SK-N-SH (cell line): ENCODE results near the gene LHX4.

ENCODE experiments used
- CHD2 ChIP-seq: fragments of 150-350 bp; IDR thresholded peaks from 2 replicates; pipeline ENCODE4 v1.6.1; 2018; ENCODE audit warnings: low read length; ENCODE audit not compliant: partially characterized antibody
- CTCF ChIP-seq: fragments of 200-600 bp; sonication (generic); IDR thresholded peaks from 2 replicates; pipeline ENCODE4 v1.6.1; 2017; ENCODE audit warnings: antibody characterized with exemption, mild to moderate bottlenecking, moderate library complexity
- GABPA ChIP-seq: IDR thresholded peaks from 2 replicates; pipeline ENCODE4 v1.4.0; 2012; ENCODE audit warnings: low read depth, mild to moderate bottlenecking
- GATA2 ChIP-seq: sonication (generic); formaldehyde crosslinking; IDR thresholded peaks from 2 replicates; pipeline ENCODE4 v1.5.0; 2020; ENCODE audit warnings: mild to moderate bottlenecking, missing genetic modification reagents
- IRF3 ChIP-seq: fragments of 150-350 bp; IDR thresholded peaks from 2 replicates; pipeline ENCODE4 v1.6.1; 2016; ENCODE audit warnings: mild to moderate bottlenecking, low read depth, low read length
- MAX ChIP-seq: IDR thresholded peaks from 2 replicates; pipeline ENCODE4 v1.4.0; 2012; ENCODE audit warnings: low read depth
- MEF2A ChIP-seq: IDR thresholded peaks from 2 replicates; pipeline ENCODE4 v1.4.0; 2012; ENCODE audit warnings: low read depth, borderline replicate concordance
- PBX3 ChIP-seq: IDR thresholded peaks from 2 replicates; pipeline ENCODE4; 2012
- POLR2AphosphoS5 ChIP-seq: IDR thresholded peaks from 2 replicates; pipeline ENCODE4 v1.6.1; 2012; ENCODE audit warnings: low read depth, low read length
- RAD21 ChIP-seq: IDR thresholded peaks from 2 replicates; pipeline ENCODE4 v1.6.1; 2012; ENCODE audit warnings: mild to moderate bottlenecking, low read length
- TCF12 ChIP-seq: IDR thresholded peaks from 2 replicates; pipeline ENCODE4 v1.4.0; 2012
- YY1 ChIP-seq: IDR thresholded peaks from 2 replicates; pipeline ENCODE4 v1.4.0; 2012; ENCODE audit warnings: low read depth, mild to moderate bottlenecking

GRCh38 chr1:180238675-180239074, 8.6 kb downstream of the LHX4 start:
- TF ChIP-seq CTCF (no peak), GABPA (no peak), YY1 (no peak), MEF2A (no peak), POLR2AphosphoS5 (no peak), MAX (no peak), RAD21 (no peak), CHD2 (no peak), IRF3 (no peak), GATA2 (CRISPR knock-in tag) (no peak), PBX3 (no peak), TCF12 (no peak)
